ENCODE results near the gene IL20RA.

The IL20RA gene

GRCh38 chr6:137017081-137017480 is 27.7 kb downstream of the IL20RA start:
- no peak overlapping the region for H3K9ac ChIP-seq
- no peaks in the 10 kb centered on the region for H3K36me3 ChIP-seq (ENCODE audit: control insufficient read depth, insufficient read depth, low read length)
- H3K27ac ChIP-seq, result no peak overlapping the region
- no peak for TF ChIP-seq CTCF (IDR thresholded peaks at IDR 0.05)
- H3K27me3 ChIP-seq (ENCODE audit: control insufficient read depth, insufficient read depth, low read length), result no peaks in the 10 kb centered on the region
- H3K79me2 ChIP-seq, result no peaks in the 10 kb centered on the region
- peaks cover 7% of the 10 kb centered on the region for H3K4me1 ChIP-seq
- H3K9me3 ChIP-seq (ENCODE audit: control insufficient read depth, low read length), result no peaks in the 10 kb centered on the region
- no peak overlapping the region for H2AFZ ChIP-seq
- no peak overlapping the region for H3K4me2 ChIP-seq (ENCODE audit: low read length)
- H3K4me3 ChIP-seq (ENCODE audit: low read depth, low read length), result no peak overlapping the region

- no peak overlapping the region for H3K9ac ChIP-seq
- TF ChIP-seq CTCF (IDR thresholded peaks at IDR 0.05), result no peak
- H3K4me2 ChIP-seq (ENCODE audit: low read length), result no peak overlapping the region
Measured at GRCh38 chr6:137016356-137016755, 28.4 kb downstream of the IL20RA start.

DNA sequence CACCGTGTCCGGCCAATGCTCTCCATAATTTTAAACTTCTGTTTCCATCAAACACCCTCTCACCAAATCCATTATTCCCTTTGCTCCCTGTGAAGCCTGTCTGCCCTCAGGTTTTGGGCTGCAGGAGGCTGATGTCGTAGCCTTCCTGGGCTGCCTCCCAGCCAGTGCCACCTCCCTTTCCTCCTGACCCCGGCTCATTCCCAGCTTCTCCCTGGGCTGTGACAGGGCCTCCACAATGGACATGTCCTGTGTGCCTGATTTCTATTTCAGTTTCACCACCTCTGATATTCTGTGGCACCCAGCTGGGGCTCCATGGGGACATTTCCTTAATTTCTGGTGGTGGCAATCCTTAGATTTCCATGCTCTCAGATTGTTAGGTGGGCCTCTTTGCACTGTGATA is 28.8 kb downstream of the IL20RA start:
- Histone ChIP-seq H3K4me3 (ENCODE audit: low read depth, low read length) (no peak overlapping the region), H3K27ac (no peak overlapping the region), H3K36me3 (ENCODE audit: control insufficient read depth, insufficient read depth, low read length) (no peaks in the 10 kb centered on the region)

More at GRCh38 chr6:137016356-137016755, 28.4 kb downstream of the IL20RA start:
- Histone ChIP-seq H2AFZ (no peak overlapping the region), H3K36me3 (ENCODE audit: control insufficient read depth, insufficient read depth, low read length) (no peaks in the 10 kb centered on the region), H3K9me3 (ENCODE audit: control insufficient read depth, low read length) (no peaks in the 10 kb centered on the region), H3K27ac (no peak overlapping the region), H3K4me3 (ENCODE audit: low read depth, low read length) (no peak overlapping the region), H3K79me2 (no peaks in the 10 kb centered on the region), H3K4me1 (peaks cover 7% of the 10 kb centered on the region), H3K27me3 (ENCODE audit: control insufficient read depth, insufficient read depth, low read length) (no peaks in the 10 kb centered on the region)

GRCh38 chr6:137013738-137014602 is 30.8 kb downstream of the IL20RA start:
- Histone ChIP-seq H3K79me2 (no peaks in the 10 kb centered on the region), H3K27ac (no peak overlapping the region), H3K9ac (no peak overlapping the region), H3K4me2 (ENCODE audit: low read length) (no peak overlapping the region), H3K27me3 (ENCODE audit: control insufficient read depth, insufficient read depth, low read length) (no peaks in the 10 kb centered on the region), H3K9me3 (ENCODE audit: control insufficient read depth, low read length) (no peaks in the 10 kb centered on the region), H2AFZ (no peak overlapping the region), H3K4me3 (ENCODE audit: low read depth, low read length) (no peak overlapping the region), H3K36me3 (ENCODE audit: control insufficient read depth, insufficient read depth, low read length) (no peaks in the 10 kb centered on the region), H3K4me1 (peaks cover 4% of the 10 kb centered on the region)
- peak; percentile 59 for TF ChIP-seq CTCF (IDR thresholded peaks at IDR 0.05)

More for the DNA sequence above, 28.8 kb downstream of the IL20RA start:
- H3K4me2 ChIP-seq (ENCODE audit: low read length), result no peak overlapping the region
- no peak for TF ChIP-seq CTCF (IDR thresholded peaks at IDR 0.05)
- no peaks in the 10 kb centered on the region for H3K9me3 ChIP-seq (ENCODE audit: control insufficient read depth, low read length)
- peaks cover 4% of the 10 kb centered on the region for H3K4me1 ChIP-seq
- H3K79me2 ChIP-seq, result no peaks in the 10 kb centered on the region
- H3K27me3 ChIP-seq (ENCODE audit: control insufficient read depth, insufficient read depth, low read length), result no peaks in the 10 kb centered on the region
- H2AFZ ChIP-seq, result no peak overlapping the region
- H3K9ac ChIP-seq, result no peak overlapping the region

- H3K27me3 ChIP-seq (ENCODE audit: control insufficient read depth, insufficient read depth, low read length), result no peaks in the 10 kb centered on the region
- no peak overlapping the region for H3K27ac ChIP-seq
- H2AFZ ChIP-seq, result no peak overlapping the region
- H3K4me3 ChIP-seq (ENCODE audit: low read depth, low read length), result no peak overlapping the region
- no peaks in the 10 kb centered on the region for H3K9me3 ChIP-seq (ENCODE audit: control insufficient read depth, low read length)
- no peak for TF ChIP-seq CTCF (IDR thresholded peaks at IDR 0.05)
- no peaks in the 10 kb centered on the region for H3K36me3 ChIP-seq (ENCODE audit: control insufficient read depth, insufficient read depth, low read length)
- no peak overlapping the region for H3K9ac ChIP-seq
- H3K79me2 ChIP-seq, result no peaks in the 10 kb centered on the region
- no peak overlapping the region for H3K4me2 ChIP-seq (ENCODE audit: low read length)
- peaks cover 4% of the 10 kb centered on the region for H3K4me1 ChIP-seq
Measured at GRCh38 chr6:137013031-137013430, 31.7 kb downstream of the IL20RA start.
